NCI-H1436 (cell line): ENCODE measurements around the gene CGA.
A peak's percentile ranks its signal among the peaks of the same experiment; 100 is the strongest.

Source experiments
- DNase-seq: peaks from one replicate; lab custom pipeline; 2025; lab: John Stamatoyannopoulos, UW

Gene CGA

DNA sequence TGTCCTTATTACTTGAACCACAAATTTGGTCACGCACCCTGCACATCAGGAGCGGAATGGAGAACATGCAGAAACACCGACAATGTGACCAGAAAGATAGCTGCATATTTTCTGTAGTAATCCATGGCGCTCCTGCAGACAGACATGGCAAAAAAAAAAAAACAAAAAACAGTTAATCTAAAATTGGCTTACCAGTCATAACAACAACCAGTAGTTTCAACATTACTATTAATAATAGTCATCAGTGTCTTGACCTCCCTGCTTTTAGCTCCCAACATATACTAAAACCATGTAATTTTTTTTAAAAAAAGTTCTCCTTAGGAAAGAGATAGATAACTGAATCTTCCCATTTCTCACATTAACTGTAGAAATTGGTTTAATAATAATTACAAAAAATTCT is 6.8 kb downstream of the CGA start:
- DNase-seq: no peak

DNA sequence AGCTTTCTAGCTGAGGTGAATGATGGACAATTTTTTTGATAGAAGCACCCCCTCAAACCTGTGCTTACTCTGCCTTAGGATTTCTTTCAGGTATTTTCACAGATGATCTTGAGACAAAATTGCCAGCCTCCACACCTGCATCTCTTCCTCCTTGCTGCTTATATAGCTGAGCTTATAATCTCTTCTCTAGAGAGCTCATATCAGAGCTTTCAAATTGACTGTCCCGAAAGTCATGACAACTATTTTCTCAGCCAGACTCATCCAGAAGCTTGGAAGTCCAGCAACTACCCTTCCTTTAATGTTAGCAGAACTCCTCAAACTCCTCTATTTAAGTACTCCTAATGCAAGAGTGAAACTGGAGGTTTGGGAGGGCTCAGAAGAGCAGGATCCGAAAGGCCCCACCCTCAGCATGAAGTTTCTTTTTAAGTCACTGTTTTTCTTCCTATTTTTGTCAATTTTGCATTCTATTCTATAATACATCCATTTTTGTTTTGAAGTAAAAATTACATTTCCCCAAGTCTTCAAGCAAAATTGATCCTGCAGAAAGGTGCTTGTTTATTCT is 12.7 kb downstream of the CGA start:
- DNase-seq: no peak

DNA sequence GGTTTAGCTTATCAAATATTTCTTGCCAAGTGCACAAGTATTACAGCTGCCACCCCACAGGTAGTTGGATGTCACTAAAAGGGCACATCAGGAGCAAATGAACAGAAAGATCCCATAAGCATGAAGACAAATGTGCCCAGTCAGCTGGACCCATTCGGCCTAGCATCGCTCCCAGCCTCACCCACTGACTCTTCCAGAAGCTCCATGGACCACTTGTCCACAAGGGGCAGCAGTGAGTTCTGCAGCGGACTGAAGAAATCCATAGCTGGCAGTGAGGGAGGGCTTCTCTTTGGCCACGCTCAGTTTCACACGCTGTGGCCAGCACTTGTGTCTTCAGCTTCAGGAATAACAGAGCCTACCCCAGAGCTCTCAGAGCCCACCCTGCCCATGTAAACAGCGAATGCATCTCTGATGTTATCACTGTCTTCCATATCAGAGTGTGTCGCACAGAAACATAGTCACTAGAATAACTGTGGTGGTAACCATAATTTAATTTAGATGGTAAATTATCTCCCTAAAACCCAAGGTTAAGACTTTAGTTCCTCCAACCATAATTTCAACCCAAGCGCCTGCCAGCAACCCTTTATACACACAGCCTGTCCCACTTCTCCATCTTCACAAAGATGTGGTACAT is 15.8 kb downstream of the CGA start:
- peak; percentile 50 for DNase-seq

DNA sequence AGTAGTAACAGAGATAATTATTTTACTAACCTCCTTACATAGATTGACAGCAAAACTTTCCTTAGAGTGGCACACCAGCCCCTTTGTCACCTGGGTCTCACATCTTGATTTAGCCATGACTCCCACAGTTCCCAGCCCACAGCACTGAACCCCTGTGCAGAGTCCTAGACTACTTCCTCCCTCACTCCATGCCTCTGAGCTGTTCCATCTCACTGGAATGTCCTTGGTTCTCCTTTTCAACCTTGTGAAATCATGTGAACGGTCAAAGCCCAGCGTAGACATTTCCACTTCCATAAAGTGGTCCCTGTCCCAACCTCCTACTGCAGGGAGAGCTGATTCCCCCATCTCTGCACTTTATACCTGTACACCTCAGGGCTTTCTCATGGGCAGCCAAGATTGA is 19.7 kb downstream of the CGA start:
- DNase-seq: no peak

DNA sequence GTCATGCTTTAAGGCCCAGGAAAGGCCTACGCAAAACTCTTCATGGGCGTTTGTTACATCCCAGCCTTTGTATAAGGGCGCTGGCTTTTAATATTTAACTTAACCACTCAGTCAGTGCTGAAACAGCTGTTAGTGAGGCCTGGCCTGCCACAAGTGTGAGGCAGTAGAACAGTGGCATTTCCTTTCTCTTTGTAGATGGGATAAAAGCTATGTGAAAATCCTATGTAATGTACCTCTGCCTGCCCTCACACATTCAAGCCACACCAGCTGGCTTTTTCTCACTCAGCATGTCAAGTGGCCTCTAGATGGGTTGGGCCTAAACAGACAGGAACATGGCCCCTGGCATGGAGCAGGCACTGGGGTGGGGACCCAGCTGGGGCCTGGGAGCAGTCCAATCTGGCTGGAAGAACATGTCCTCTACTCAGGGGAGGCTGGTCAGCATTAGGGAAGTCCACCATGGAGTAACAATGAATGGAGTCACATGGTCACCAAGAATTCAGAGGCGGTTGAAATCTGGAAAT is 20.7 kb downstream of the CGA start:
- no peak for DNase-seq

DNA sequence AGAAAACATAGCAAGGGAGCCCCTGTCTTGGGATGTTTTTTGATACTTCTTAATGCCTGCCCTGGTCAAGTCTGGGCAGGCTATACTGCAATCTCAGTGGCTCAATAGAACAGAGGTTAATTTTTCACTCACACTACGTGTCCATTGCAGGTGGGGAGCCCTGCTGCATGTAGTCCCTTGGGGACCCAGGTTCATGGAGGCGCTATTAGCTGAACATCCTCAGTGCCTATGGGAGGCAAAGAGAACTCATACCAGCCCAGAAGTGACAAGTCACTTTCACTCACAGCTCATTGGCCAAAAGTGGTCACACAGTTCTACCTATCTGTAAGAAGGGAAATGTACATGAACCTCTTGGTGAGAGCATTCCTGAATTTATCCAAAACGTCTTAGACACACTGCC is 23.2 kb downstream of the CGA start:
- DNase-seq: no peak

DNA sequence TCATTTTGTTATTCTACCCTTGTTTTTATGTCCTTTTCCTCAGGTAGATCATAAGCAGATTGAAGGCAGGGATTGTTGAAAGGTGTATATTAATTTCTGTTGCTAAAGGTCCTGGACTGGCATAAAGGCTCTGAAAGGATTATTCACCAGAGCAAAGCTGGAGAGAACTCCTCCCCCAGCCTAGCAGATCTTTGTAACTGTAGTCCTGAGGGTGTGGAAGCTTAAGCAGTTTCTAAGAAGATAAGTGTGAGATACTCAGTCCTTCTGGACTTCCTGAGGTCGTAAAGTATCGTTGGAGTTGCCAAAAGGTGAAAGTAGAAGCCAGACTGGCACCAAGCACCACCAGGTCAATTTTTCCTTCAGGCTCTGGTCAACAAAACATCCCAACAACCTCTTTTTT is 24.2 kb downstream of the CGA start:
- no peak for DNase-seq

DNA sequence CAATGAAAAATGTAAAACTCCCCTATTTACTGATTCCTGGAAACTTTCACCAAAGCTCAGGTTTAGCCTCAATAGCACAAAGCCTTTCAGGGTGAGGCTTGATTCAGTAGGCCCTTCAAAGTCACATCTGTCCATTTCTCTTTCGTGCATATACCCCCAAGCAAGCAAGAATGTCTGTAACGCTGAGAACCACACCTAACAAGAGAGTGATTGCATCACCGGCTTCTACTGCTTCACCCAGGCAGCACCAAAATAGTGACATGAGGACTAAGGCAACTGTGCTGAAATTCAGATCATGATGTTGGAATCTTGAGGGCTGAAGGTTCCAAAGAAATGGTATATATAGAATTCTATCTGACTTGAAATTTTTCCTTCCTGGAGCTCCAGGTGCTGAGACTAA is 26.1 kb downstream of the CGA start:
- no peak for DNase-seq

DNA sequence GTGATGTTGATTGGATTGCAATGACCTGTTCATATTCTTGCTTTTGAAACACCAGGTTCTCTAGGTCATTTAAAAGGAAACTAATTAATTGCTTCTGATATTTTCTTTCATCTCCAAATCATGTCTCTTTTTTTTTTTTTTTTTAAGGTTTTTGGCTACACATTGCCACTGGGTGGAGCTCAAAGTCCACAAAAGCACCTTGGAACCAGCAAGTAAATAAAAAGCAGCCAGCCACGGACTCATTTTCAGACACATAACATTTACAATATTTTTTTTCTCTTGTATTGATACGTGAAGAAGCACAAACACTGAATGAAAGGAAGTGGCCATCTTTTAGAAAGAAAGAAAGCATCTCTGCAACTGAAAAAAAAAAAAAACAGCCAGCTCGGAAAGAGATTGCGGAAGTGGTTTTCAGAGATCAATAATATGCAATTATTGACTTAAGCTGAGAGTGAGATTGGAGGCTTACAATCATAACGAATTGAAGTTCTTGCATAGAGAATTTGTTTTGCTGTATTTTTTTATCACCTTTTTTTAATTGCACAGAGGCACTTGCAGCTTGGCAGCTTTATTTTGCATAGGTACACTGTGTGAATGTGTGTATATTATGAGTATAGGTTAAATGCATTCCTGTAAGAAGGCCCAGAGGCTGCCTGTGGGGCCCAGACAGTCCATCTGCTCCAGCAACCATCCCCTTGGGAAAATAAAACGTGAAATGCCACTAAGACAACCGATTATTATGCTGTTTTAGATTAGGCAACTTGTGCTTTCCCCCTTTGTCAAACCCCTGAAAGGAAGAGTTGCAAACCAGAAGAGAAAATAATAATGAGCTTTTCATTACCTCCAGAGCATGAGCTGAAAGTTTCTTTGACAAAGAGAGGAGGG is 28.2 kb downstream of the CGA start:
- DNase-seq: peak; percentile 60

DNA sequence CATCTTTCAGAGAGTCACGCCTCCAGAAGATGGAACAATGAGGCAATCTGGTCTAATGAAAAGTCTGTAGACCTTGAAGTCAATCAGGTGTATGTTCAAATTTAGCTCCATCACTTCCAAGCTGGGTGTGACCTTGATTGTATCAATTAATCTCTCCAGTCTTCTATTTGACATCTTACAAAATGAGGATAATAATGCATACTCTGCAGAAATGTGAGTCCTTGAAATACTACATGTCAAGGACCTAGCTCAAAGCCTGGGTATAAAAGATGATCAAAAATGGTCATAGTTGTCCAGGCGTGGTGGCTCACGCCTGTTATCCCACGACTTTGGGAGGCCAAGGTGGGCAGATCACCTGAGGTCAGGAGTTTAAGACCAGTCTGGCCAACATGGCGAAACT is 29.8 kb downstream of the CGA start:
- DNase-seq: no peak

DNA sequence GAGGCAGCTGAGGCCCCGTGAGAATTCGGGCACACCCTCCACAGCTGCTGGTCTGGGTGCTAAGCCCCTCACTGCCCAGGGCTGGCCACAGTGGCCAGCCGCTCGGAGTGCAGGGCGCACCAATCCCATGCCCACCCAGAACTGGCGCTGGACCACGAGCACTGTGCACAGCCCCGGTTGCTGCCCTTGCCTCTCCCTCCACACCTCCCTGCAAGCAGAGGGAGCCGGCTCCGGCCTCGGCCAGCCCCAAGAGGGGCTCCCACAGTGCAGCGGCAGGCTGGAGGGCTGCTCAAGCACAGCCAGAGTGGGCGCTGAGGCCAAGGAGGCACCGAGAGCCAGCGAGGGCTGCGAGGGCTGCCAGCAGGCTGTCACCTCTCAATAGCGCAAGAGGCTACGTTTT is 35.0 kb downstream of the CGA start:
- DNase-seq: no peak

DNA sequence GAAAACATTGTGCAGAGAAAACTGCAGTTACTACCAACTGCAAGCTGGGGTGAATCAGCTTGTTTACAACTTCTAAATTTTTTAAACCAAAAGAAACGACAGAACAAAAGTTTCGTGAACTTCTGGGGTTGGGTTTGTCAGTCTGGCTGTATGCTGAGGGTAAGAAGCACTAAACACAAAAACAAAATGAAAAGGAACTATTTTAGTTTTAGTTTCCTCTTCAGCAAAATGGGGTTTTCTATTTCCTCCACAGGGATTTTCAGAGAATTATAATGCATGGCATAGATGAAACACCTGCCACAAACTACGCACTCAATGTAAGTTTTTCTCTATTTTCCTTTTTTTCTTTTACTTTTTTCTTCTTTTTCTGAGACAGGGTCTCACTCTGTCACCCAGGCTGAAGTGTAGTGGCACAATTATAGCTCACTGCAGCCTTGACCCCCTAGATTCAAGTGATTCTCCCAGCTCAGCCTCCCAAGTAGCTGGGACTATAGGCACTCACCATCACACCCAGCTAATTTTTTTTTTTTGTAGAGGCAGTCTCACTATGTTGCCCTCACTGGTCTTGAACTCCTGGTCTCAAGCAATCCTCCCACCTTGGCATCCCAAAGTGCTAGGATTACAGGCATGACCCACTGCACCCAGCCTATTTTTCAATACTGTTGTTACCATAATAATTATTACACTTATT is 40.6 kb downstream of the CGA start:
- no peak for DNase-seq

DNA sequence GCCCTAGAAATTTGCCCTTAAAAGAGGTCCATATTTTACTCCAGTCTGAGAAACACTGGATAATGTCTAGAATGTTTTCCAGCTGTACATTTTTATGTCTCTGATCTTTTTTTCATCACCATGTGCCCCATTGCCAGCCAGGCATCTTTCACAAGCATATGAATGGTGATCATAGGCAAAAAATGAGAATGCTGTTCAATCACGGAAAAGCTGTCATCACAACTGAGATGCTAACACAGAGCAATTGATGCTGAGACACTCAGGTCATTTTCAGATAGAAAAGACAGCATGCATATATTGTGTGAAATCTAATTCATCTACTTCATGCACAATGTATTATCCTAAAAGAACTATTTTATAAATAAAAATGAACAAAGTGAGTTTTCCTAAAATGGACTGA is 41.6 kb downstream of the CGA start:
- no peak for DNase-seq

DNA sequence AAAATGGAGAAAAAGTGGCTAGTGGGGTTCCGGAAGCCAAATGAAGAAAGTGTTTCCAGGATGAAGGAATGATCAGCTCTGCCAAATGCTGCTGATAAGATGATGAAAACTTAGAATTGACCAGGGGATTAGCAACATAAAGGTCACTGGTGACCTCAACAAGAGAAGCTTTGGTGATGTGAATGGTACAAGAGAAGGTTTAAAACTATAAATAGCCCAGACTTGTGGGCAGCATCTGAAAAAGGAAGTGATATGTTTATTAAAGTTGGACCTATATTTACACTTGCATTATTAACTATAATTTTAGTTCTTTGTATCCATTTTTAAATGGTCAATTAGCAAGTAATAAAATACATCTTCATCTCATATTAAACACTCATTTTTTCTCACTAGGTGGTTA is 45.1 kb downstream of the CGA start:
- no peak for DNase-seq

DNA sequence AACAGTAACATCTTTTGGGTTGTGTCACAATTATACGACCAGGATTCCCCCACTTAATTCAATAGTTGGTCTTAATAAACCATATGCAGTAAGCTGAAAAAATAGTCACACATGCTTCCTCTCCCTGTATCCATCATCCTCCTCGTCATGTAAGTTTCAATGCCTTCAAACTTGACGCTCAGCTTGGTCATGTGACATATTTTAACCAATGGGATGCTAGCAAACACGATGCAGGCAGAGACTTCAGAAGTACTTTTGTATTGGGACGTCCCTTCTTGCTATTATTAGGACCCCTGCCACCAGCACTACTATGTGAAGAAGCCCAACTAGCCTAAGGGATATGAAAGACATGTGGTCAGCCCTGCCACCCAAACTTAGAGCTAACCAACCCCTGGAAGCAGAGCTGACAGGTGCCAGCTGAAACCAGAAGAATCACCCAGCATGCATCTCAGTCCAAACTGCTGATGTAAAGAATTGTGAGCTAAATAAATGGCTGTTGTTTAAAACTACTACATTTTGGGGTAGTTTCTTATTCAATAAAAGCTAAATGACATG is 49.3 kb downstream of the CGA start:
- DNase-seq: no peak

DNA sequence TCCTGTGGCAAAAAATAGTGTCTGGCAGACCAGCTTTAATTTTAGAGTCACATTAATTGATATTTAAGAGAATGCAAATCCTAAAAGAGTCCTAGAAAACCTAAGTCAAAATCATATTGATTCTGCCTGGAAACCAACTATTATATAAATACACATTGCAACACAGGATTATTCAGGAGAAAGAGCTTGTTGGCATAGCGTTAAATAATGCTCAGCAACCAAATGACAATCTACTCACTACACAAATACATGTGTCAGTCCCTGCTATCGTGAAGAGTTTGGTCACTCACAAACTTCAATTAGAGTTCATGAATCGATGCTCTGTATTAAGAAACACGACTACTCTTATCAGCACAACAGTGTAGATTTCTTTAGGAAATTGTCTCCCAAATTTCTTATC is 54.2 kb downstream of the CGA start:
- DNase-seq: no peak
